ENCODE measurements around the gene TUT1. TPM values are rescaled to one million over a fixed set of nuclear protein-coding genes. Genes with fewer than 3 reads are reported as not detected.
A peak's percentile ranks its signal among the peaks of the same experiment; 100 is the strongest.
"Not testable (repeated sequence)": the region's sequence is repeated elsewhere in the genome, so short reads cannot be mapped to it uniquely, and the experiment has no call there.

The TUT1 gene
- total RNA-seq, 2 donors from 2014 or later: 14.0 to 14.7 TPM

GRCh38 chr11:62588966-62589637 is 2.2 kb downstream of the TUT1 start:
- DNase-seq (no peak), ATAC-seq (no peak)
- intact Hi-C loops (cut with DNase I, micrococcal nuclease): no loop called here

DNA sequence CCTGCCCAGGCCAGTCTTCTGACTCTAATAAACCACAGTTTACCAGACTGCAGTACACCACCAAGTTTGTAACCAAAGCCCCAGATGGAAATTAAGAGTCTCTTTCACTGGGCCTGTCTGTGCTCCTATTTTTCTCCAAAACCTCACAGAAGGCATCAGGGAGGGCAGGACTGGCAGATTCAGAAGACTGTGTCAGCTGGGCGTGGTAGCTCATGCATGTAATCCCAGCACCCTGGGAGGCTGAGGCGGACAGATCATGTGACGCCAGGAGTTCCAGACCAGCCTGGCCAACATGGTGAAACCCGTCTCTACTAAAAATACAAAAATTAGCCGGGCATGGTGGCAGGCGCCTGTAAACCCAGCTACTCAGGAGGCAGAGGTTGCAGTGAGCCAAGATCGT is 6.0 kb downstream of the TUT1 start:
- intact Hi-C loops (cut with DNase I, micrococcal nuclease); DNase-seq; ATAC-seq: not testable (repeated sequence)

GRCh38 chr11:62581735-62582134 is 9.6 kb downstream of the TUT1 start:
- DNase-seq; ATAC-seq; intact Hi-C loops (cut with DNase I, micrococcal nuclease): not testable (repeated sequence)

DNA sequence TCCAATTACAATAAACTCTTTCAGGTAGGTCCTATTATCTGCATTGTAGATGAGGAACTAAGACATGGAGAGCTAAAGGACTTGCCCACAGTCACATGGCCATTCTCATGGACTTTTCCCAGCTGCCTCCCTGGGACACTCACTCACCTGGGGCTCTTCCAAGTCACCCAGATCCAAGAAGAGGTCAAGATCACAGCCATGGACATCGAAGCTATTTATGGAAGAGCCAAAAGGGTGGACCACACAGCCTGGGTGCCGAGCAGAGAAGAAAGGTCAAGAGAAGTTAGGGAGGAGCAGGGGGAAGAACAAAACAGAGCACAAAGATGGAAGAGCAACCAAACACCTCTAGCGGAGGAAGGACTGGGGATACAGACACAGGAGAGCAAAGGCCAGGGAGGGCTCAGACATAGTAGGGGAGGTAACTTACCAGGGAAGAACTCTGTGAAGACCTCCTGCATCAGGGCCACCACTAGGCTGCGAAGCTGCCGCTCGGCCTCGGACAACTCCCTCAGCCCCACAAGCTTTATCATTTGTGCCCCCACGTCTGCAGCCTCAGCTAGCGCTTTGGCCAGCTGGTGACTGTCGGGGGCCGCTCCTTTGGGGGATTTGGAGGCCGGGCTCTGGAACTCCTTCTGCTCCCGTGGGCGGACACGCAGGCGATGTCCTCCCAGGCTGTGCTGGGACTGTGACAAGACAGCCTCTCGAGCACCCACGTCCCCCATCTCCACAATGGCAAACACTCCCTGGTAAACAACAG is 10.2 kb downstream of the TUT1 start:
- ATAC-seq (no peak), DNase-seq (no peak)
- intact Hi-C loops (cut with DNase I, micrococcal nuclease): no loop called here

DNA sequence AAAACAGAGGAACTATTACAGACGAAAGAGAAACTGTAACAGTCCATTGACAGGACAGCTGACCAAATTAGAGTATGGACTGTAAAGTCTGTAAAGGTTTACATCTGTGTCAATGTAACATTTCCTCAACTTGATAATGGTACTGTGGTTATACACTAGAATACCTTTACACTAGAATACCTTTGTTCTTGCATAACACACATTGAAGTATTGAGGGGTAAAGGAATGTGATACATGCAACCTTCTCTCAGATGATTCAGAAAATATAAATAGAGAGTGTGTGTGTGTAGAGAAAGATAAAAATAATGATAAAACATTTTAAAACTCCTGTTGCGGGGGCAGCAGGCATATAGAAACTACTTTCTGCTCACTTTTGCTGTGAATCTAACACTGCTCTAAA is 12.1 kb downstream of the TUT1 start:
- ATAC-seq: no peak
- no peak for DNase-seq
- intact Hi-C loops (cut with DNase I, micrococcal nuclease): no loop called here

GRCh38 chr11:62578541-62578940 is 12.8 kb downstream of the TUT1 start:
- ATAC-seq (no peak), DNase-seq (no peak)
- intact Hi-C loops (cut with DNase I, micrococcal nuclease): no loop called here

- no peak for ATAC-seq
- DNase-seq: no peak
- intact Hi-C loops (cut with DNase I, micrococcal nuclease): no loop called here
These were observed 14.1 kb downstream of the TUT1 start for GRCh38 chr11:62577046-62577714.

GRCh38 chr11:62575837-62576236 is 15.5 kb downstream of the TUT1 start:
- DNase-seq: no peak
- ATAC-seq: no peak
- intact Hi-C loops (cut with DNase I, micrococcal nuclease): no loop called here

GRCh38 chr11:62575156-62575555 is 16.2 kb downstream of the TUT1 start:
- DNase-seq: peak; percentile 64 to 68
- peak; percentile 34 for ATAC-seq
- intact Hi-C loops (cut with DNase I, micrococcal nuclease): no loop called here

DNA sequence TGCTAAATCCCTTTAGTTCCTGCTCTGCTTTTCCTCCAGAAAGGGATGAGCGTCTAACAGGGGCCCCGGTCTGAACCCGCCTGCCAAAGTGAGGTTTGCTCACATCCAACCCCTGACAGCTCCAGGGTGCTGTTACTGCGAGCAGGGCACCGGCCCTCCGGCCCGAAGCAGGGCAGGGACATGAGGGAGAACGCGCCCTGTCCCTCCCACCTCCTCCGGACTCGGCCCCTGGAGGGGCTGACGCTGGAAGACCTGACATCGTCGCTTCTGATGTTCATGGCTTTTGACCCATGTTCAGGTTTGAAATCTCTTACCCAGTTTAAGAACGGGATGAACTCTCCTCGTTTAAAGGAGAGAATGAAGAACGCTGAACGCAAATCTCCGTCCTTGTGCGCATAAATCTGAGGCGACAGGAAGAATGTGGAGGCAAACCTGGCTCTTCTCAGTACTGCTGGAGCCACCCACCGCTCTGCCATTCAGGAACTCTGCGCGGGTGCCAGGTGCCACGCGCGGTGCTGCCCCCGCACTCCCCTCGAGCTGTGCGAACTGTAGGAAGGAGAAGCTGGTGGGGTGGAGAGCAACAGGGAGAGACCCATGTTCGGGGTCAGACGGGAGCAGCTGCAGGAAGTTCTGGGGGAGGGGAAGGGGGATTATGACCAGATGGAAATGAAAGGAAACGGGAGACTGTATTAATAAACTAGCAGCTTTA is 16.8 kb downstream of the TUT1 start:
- intact Hi-C loops (cut with DNase I, micrococcal nuclease): no loop called here
- ATAC-seq: peak; percentile 31
- peak in 1 of 2 donors; percentile 62 for DNase-seq

- intact Hi-C loops (cut with DNase I, micrococcal nuclease): no loop called here
- ATAC-seq: peak; percentile 90
- DNase-seq: peak; percentile 97 to 100
These were observed 17.5 kb downstream of the TUT1 start, which contains the start of gene EEF1G for GRCh38 chr11:62573592-62574362. EEF1G (minus strand) TSS chr11:62573891; CDS start chr11:62573842, 49 bp downstream.

GRCh38 chr11:62573006-62573591 is 18.2 kb downstream of the TUT1 start:
- intact Hi-C loops (cut with DNase I, micrococcal nuclease): no loop called here
- peak in 1 of 2 donors; percentile 32 for DNase-seq
- peak; percentile 1 for ATAC-seq

DNA sequence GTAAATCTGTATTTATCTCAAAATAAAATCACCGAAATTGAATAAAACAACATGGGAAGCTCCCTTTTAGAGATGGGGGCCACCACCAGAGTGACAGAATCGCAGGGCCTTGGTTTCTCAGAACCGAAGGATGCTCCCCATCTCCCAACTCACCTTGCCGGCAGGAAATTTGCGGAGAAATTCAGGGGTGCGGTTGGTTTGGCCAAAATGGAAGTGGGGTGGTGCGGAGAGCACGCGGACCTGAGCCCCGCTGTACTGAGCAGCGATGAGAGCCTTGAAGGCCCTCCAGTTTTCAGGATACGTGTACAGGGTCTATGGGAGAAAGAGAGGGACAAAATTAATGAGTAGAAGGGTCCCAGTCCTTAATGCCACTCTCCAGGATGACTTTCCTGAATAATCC is 18.9 kb downstream of the TUT1 start:
- no peak for DNase-seq
- no peak for ATAC-seq
- intact Hi-C loops (cut with DNase I, micrococcal nuclease): no loop called here

GRCh38 chr11:62571493-62571892 is 19.8 kb downstream of the TUT1 start:
- ATAC-seq; DNase-seq; intact Hi-C loops (cut with DNase I, micrococcal nuclease): not testable (repeated sequence)

- DNase-seq; ATAC-seq; intact Hi-C loops (cut with DNase I, micrococcal nuclease): not testable (repeated sequence)
These were observed 20.4 kb downstream of the TUT1 start for GRCh38 chr11:62570903-62571302.

GRCh38 chr11:62569611-62570010 is 21.7 kb downstream of the TUT1 start:
- DNase-seq: no peak
- intact Hi-C loops (cut with DNase I, micrococcal nuclease): no loop called here
- no peak for ATAC-seq

DNA sequence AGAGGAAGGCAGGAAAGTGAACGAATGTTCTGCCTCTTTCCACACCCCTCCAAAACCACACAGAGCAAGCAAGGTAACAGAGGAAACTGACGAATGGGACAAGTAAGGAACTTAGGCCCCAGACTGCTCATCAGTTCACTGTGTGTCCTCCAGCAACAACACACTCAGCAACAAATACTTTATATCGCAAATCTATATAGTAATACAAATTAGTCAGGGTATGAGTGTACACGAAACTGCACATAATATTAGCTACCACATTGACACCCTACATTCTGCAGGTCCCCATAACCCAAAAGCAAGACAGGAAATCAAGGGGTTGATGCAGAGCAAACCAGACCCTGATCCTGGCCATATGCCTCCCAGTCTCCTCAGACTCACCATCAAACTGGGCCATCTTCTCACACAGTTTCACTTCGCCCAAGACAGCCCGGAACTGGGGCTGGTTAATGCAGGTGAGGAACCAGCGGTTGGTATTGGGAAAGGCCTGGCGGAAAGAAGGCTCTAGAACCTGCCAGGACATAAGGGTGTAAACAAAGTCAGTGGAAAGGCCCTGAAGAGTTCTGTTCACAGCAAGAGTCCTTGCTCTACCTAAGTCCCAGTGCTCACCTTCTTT is 24.2 kb downstream of the TUT1 start:
- intact Hi-C loops (cut with DNase I, micrococcal nuclease): no loop called here
- DNase-seq: no peak
- no peak for ATAC-seq

GRCh38 chr11:62566247-62566646 is 25.1 kb downstream of the TUT1 start:
- intact Hi-C loops (cut with DNase I, micrococcal nuclease): no loop called here
- ATAC-seq (no peak), DNase-seq (no peak)

All from left colon (tissue), 2 donors.